ENCODE data around the gene MYL11. TPM values are rescaled to one million over a fixed set of nuclear protein-coding genes. Genes with fewer than 3 reads are reported as not detected.

MYL11 gene
- total and polyA plus RNA-seq, 12 donors = 0.41 to 3.7 TPM; not detected in 10

DNA sequence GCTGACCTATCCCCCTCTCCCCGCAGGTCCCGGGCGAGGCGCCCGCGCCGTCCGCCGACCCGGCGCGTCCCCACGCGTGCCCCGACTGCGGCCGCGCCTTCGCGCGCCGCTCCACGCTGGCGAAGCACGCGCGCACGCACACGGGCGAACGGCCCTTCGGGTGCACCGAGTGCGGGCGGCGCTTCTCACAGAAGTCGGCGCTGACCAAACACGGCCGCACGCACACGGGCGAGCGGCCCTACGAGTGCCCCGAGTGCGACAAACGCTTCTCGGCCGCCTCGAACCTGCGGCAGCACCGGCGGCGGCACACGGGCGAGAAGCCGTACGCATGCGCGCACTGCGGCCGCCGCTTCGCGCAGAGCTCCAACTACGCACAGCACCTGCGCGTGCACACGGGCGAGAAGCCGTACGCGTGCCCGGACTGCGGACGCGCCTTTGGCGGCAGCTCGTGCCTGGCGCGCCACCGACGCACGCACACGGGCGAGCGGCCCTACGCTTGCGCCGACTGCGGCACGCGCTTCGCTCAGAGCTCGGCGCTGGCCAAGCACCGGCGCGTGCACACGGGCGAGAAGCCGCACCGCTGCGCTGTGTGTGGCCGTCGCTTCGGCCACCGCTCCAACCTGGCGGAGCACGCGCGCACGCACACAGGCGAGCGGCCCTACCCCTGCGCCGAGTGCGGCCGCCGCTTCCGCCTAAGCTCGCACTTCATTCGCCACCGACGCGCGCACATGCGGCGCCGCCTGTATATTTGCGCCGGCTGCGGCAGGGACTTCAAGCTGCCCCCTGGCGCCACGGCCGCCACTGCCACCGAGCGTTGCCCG, 43.1 kb downstream of the MYL11 start:
- Histone ChIP-seq H3K27ac (peak overlapping the region; percentile 58 to 91 (median 78)), H3K4me1 (peaks cover 3 to 17% (median 11%) of the 10 kb centered on the region in 9 donors), H3K36me3 (peaks cover 0 to 38% (median 4%) of the 10 kb centered on the region in 9 donors), H3K9me3 (no peaks in the 10 kb centered on the region), H3K27me3 (no peaks in the 10 kb centered on the region), H3K4me3 (peak overlapping the region; percentile 20 to 77 (median 65))
- intact Hi-C loops (cut with DNase I) = loop anchor here in 3 of 10 donors (10.0 kb wide), 3 partner anchors 63 to 353 kb away; partner anchors contain the start of genes ALDOA (in 1 of the 3), CD2BP2 (in 1 of the 3) and ZNF689 (in 1 of the 3)
- 1% methylated on average over 133 to 140 of the region's 140 CpGs for whole genome bisulfite sequencing, 2 donors
- ATAC-seq = peak; percentile 92 to 96 (median 94)
- peak; percentile 78 to 89 for DNase-seq
- TF ChIP-seq, protein P1, sequence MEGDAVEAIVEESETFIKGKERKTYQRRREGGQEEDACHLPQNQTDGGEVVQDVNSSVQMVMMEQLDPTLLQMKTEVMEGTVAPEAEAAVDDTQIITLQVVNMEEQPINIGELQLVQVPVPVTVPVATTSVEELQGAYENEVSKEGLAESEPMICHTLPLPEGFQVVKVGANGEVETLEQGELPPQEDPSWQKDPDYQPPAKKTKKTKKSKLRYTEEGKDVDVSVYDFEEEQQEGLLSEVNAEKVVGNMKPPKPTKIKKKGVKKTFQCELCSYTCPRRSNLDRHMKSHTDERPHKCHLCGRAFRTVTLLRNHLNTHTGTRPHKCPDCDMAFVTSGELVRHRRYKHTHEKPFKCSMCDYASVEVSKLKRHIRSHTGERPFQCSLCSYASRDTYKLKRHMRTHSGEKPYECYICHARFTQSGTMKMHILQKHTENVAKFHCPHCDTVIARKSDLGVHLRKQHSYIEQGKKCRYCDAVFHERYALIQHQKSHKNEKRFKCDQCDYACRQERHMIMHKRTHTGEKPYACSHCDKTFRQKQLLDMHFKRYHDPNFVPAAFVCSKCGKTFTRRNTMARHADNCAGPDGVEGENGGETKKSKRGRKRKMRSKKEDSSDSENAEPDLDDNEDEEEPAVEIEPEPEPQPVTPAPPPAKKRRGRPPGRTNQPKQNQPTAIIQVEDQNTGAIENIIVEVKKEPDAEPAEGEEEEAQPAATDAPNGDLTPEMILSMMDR (IDR thresholded peaks at IDR 0.05) = peak in 6 of 9 donors; percentile 14 to 51 (median 36)

GRCh38 chr16:30418350-30419181, 44.0 kb downstream of the MYL11 start:
- DNase-seq = no peak
- no peaks in the 10 kb centered on the region for H3K27me3 ChIP-seq
- H3K4me3 ChIP-seq = peak overlapping the region in 9 of 10 donors; percentile 53 to 77 (median 66)
- intact Hi-C loops (cut with DNase I) = loop anchor here in 3 of 10 donors (10.0 kb wide), 3 partner anchors 64 to 354 kb away; partner anchors contain the start of genes ALDOA (in 1 of the 3), CD2BP2 (in 1 of the 3) and ZNF689 (in 1 of the 3)
- H3K27ac ChIP-seq = peak overlapping the region; percentile 49 to 91 (median 78)
- TF ChIP-seq, protein P1 (IDR thresholded peaks at IDR 0.05) = peak in 1 of 9 donors; percentile 3
- peaks cover 3 to 17% (median 11%) of the 10 kb centered on the region in 9 donors for H3K4me1 ChIP-seq
- 68 to 72% methylated on average over 31 of the region's 31 CpGs for WGBS, 2 donors
- no peaks in the 10 kb centered on the region for H3K9me3 ChIP-seq
- ATAC-seq = no peak
- H3K36me3 ChIP-seq = peaks cover 0 to 39% (median 10%) of the 10 kb centered on the region in 9 donors

GRCh38 chr16:30421010-30421409, 46.4 kb downstream of the MYL11 start:
- WGBS, 2 donors = 80 to 83% methylated on average over 5 of the region's 5 CpGs
- no peaks in the 10 kb centered on the region for H3K9me3 ChIP-seq
- no peak overlapping the region for H3K27ac ChIP-seq
- H3K36me3 ChIP-seq = peaks cover 0 to 51% (median 16%) of the 10 kb centered on the region in 9 donors
- TF ChIP-seq, protein P1 (IDR thresholded peaks at IDR 0.05) = no peak
- H3K27me3 ChIP-seq = no peaks in the 10 kb centered on the region
- no peak overlapping the region for H3K4me3 ChIP-seq
- DNase-seq = no peak
- intact Hi-C loops (cut with DNase I) = loop anchor here in 1 of 10 donors (10.0 kb wide), 1 partner anchor 306 kb away; the partner anchor contains the start of gene GDPD3
- ATAC-seq = no peak
- peaks cover 0 to 20% (median 11%) of the 10 kb centered on the region in 9 donors for H3K4me1 ChIP-seq

Other genes starting within 250 kb of the MYL11 start
- gene CORO1A, start 191.2 kb upstream of the MYL11 start, total RNA-seq = 10 to 100 TPM in 3 of 10 donors, 1 to 10 TPM in 7; 3.3 to 54.6 (median 5.5) TPM
- gene CORO1A, start 191.2 kb upstream of the MYL11 start, polyA plus RNA-seq = 10 to 100 TPM; 11.5 to 15.3 TPM
- 10 to 100 TPM; 38.2 to 74.4 (median 55.8) TPM for gene BOLA2B, start 181.1 kb upstream of the MYL11 start, total RNA-seq
- 100 to 1,000 TPM; 193 to 226 TPM for gene BOLA2B, start 181.1 kb upstream of the MYL11 start, polyA plus RNA-seq
- gene SLX1A, start 180.9 kb upstream of the MYL11 start, total RNA-seq = 10 to 100 TPM in 8 of 10 donors, 1 to 10 TPM in 2; 8.3 to 29.0 (median 17.7) TPM
- gene SLX1A, start 180.9 kb upstream of the MYL11 start, polyA plus RNA-seq = 10 to 100 TPM; 56.6 to 57.8 TPM
- gene SULT1A3, start 175.5 kb upstream of the MYL11 start, total RNA-seq = 10 to 100 TPM in 2 of 10 donors, 1 to 10 TPM in 7, under 1 TPM in 1; 0.59 to 14.5 (median 5.9) TPM
- 10 to 100 TPM in 1 of 2 donors, 1 to 10 TPM in 1; 9.8 to 35.0 TPM for gene SULT1A3, start 175.5 kb upstream of the MYL11 start, polyA plus RNA-seq
- gene NPIPB13, start 126.3 kb upstream of the MYL11 start, total RNA-seq = 1 to 10 TPM in 8 of 10 donors, not detected in 2; 2.5 to 8.2 (median 4.6) TPM
- gene NPIPB13, start 126.3 kb upstream of the MYL11 start, polyA plus RNA-seq = 1 to 10 TPM; 2.0 to 9.8 TPM
- 10 to 100 TPM; 34.9 to 48.8 (median 38.8) TPM for gene CD2BP2, start 19.5 kb upstream of the MYL11 start, total RNA-seq
- 10 to 100 TPM; 19.9 to 47.7 TPM for gene CD2BP2, start 19.5 kb upstream of the MYL11 start, polyA plus RNA-seq
- gene TBC1D10B, start 4.3 kb upstream of the MYL11 start, total RNA-seq = 10 to 100 TPM; 18.0 to 27.7 (median 22.2) TPM
- 10 to 100 TPM; 25.1 to 30.0 TPM for gene TBC1D10B, start 4.3 kb upstream of the MYL11 start, polyA plus RNA-seq
- 1 to 10 TPM in 9 of 10 donors, under 1 TPM in 1; 0.97 to 6.8 (median 1.4) TPM for gene SEPTIN1, start 7.8 kb downstream of the MYL11 start, total RNA-seq
- 1 to 10 TPM in 1 of 2 donors, under 1 TPM in 1; 0.78 to 3.4 TPM for gene SEPTIN1, start 7.8 kb downstream of the MYL11 start, polyA plus RNA-seq
- 1 to 10 TPM; 3.2 to 6.6 (median 5.4) TPM for gene ZNF48, start 20.6 kb downstream of the MYL11 start, total RNA-seq
- 1 to 10 TPM; 2.2 to 8.0 TPM for gene ZNF48, start 20.6 kb downstream of the MYL11 start, polyA plus RNA-seq
- 1 to 10 TPM; 3.8 to 9.0 (median 5.1) TPM for gene ZNF771, start 32.8 kb downstream of the MYL11 start, total RNA-seq
- gene ZNF771, start 32.8 kb downstream of the MYL11 start, polyA plus RNA-seq = 10 to 100 TPM in 1 of 2 donors, 1 to 10 TPM in 1; 5.0 to 23.2 TPM
- 10 to 100 TPM; 22.8 to 39.9 (median 29.7) TPM for gene DCTPP1, start 55.2 kb downstream of the MYL11 start, total RNA-seq
- 10 to 100 TPM; 12.0 to 42.6 TPM for gene DCTPP1, start 55.2 kb downstream of the MYL11 start, polyA plus RNA-seq
- gene SEPHS2, start 71.1 kb downstream of the MYL11 start, total RNA-seq = 10 to 100 TPM; 23.5 to 49.3 (median 29.3) TPM
- gene SEPHS2, start 71.1 kb downstream of the MYL11 start, polyA plus RNA-seq = 10 to 100 TPM; 17.3 to 47.0 TPM
- 10 to 100 TPM in 1 of 10 donors, 1 to 10 TPM in 7, under 1 TPM in 2; 0.79 to 18.2 (median 1.9) TPM for gene ITGAL, start 97.9 kb downstream of the MYL11 start, total RNA-seq
- 1 to 10 TPM in 1 of 2 donors, under 1 TPM in 1; 0.52 to 1.2 TPM for gene ITGAL, start 97.9 kb downstream of the MYL11 start, polyA plus RNA-seq
- gene ZNF768, start 151.8 kb downstream of the MYL11 start, total RNA-seq = 10 to 100 TPM; 36.0 to 71.7 (median 43.3) TPM
- gene ZNF768, start 151.8 kb downstream of the MYL11 start, polyA plus RNA-seq = 10 to 100 TPM; 51.8 to 75.1 TPM
- 10 to 100 TPM in 7 of 10 donors, 1 to 10 TPM in 3; 8.5 to 14.3 (median 10.7) TPM for gene ZNF747, start 160.1 kb downstream of the MYL11 start, total RNA-seq
- 1 to 10 TPM; 8.5 to 9.2 TPM for gene ZNF747, start 160.1 kb downstream of the MYL11 start, polyA plus RNA-seq
- 10 to 100 TPM in 5 of 10 donors, 1 to 10 TPM in 5; 6.3 to 15.3 (median 10.3) TPM for gene ZNF764, start 183.6 kb downstream of the MYL11 start, total RNA-seq
- gene ZNF764, start 183.6 kb downstream of the MYL11 start, polyA plus RNA-seq = 10 to 100 TPM in 1 of 2 donors, 1 to 10 TPM in 1; 5.6 to 11.7 TPM
- 10 to 100 TPM in 7 of 10 donors, 1 to 10 TPM in 3; 6.3 to 16.2 (median 12.4) TPM for gene ZNF688, start 196.9 kb downstream of the MYL11 start, total RNA-seq
- gene ZNF688, start 196.9 kb downstream of the MYL11 start, polyA plus RNA-seq = 10 to 100 TPM in 1 of 2 donors, 1 to 10 TPM in 1; 9.3 to 23.8 TPM
- gene ZNF785, start 210.9 kb downstream of the MYL11 start, total RNA-seq = 1 to 10 TPM; 2.8 to 8.4 (median 5.4) TPM
- 1 to 10 TPM; 3.0 to 7.4 TPM for gene ZNF785, start 210.9 kb downstream of the MYL11 start, polyA plus RNA-seq
- gene ZNF689, start 235.6 kb downstream of the MYL11 start, total RNA-seq = 1 to 10 TPM; 4.0 to 7.4 (median 5.6) TPM
- gene ZNF689, start 235.6 kb downstream of the MYL11 start, polyA plus RNA-seq = 1 to 10 TPM; 2.7 to 3.1 TPM